GM12878 (cell line): Measurements from ENCODE around the gene KRTAP17-1. TPM values are rescaled to one million over a fixed set of nuclear protein-coding genes. Genes with fewer than 3 reads are reported as not detected.

Source experiments
- ATAC-seq: fragments of 200-7000 bp; cut with Tn5 transposase; 3 replicates; pipeline ENCODE4 v1.9.1; 2020; ENCODE audit warnings: mild to moderate bottlenecking, moderate library complexity
- BruUV-seq: library from RNA; stranded (reverse); fragments of 400-500 nt; replicated peaks from 2 replicates; lab custom pipeline; 2021; lab: Mats Ljungman, UMichigan
- CTCF ChIA-PET: fragments of 300-600 bp; sonication (Branson Sonifier 250); formaldehyde crosslinking; extraction: SDS; loops from one replicate; lab custom pipeline; 2021; ENCODE audit warnings: inconsistent platforms; lab: Yijun Ruan, JAX
- POLR2A ChIA-PET: fragments of 350-600 bp; formaldehyde crosslinking; extraction: SDS; loops from one replicate; lab custom pipeline; 2021; ENCODE audit warnings: inconsistent platforms; lab: Charles Lee
- RAD21 ChIA-PET: fragments of 300-600 bp; sonication (Branson Sonifier 250); formaldehyde crosslinking; loops from one replicate; lab custom pipeline; 2023; ENCODE audit warnings: antibody characterized with exemption; ENCODE audit not compliant: unreplicated experiment; lab: Charles Lee
- SMC1A ChIA-PET: fragments of 300-600 bp; sonication (Branson Sonifier 250); formaldehyde crosslinking; loops from one replicate; lab custom pipeline; 2023; ENCODE audit not compliant: unreplicated experiment, uncharacterized antibody; lab: Charles Lee
- DNase-seq: peaks from one replicate; pipeline ENCODE4 v3.0.0-alpha.2; 2011; ENCODE audit warnings: low read depth, low spot score
- FAIRE-seq: peaks from 3 replicates; lab custom pipeline; 2011; peaks lifted over from hg19 to GRCh38; lab: Jason Lieb, UNC
- H2AFZ ChIP-seq: 2 replicates; pipeline ENCODE4 v1.6.0; 2011; ENCODE audit warnings: low read depth, low read length, control low read depth; ENCODE audit not compliant: control insufficient read depth
- H3K27ac ChIP-seq: 2 replicates; pipeline ENCODE4 v1.5.1; 2011; ENCODE audit warnings: control low read depth; ENCODE audit not compliant: control insufficient read depth, insufficient read depth
- H3K27me3 ChIP-seq, 2 experiments: replicated peaks in 1 of 2; 2 replicates each; pipeline versions ENCODE4 v1.6.0 to v1.6.1; 2011; ENCODE audit warnings: low read length in 1 of 2; ENCODE audit not compliant: control insufficient read depth in 2 of 2, insufficient read depth in 2 of 2
- H3K36me3 ChIP-seq, 2 experiments: 2 replicates each; pipeline ENCODE4 v1.5.1; 2011; ENCODE audit warnings: low read length in 1 of 2; ENCODE audit not compliant: control insufficient read depth in 2 of 2, insufficient read depth in 2 of 2
- H3K4me1 ChIP-seq: 2 replicates; pipeline ENCODE4 v1.6.1; 2011; ENCODE audit warnings: mild to moderate bottlenecking, low read length, moderate library complexity, mixed read lengths; ENCODE audit not compliant: control insufficient read depth, insufficient read depth
- H3K4me2 ChIP-seq: 2 replicates; pipeline ENCODE4 v1.6.0; 2011; ENCODE audit warnings: control low read depth; ENCODE audit not compliant: control insufficient read depth, insufficient read depth
- H3K4me3 ChIP-seq: fragments of 200-600 bp; sonication (generic); 2 replicates; pipeline ENCODE4 v1.5.1; 2016
- H3K79me2 ChIP-seq: 2 replicates; pipeline ENCODE4 v1.6.0; 2011; ENCODE audit warnings: low read length; ENCODE audit not compliant: control insufficient read depth, insufficient read depth
- H3K9ac ChIP-seq: 2 replicates; pipeline ENCODE4 v1.8.0; 2011; ENCODE audit warnings: low read length, control low read depth, mixed read lengths; ENCODE audit not compliant: control insufficient read depth, insufficient read depth
- H3K9me3 ChIP-seq: replicated peaks from 3 replicates; pipeline ENCODE4 v1.5.1; 2011; ENCODE audit warnings: mild to moderate bottlenecking, low read length; ENCODE audit not compliant: control insufficient read depth, insufficient read depth
- H4K20me1 ChIP-seq: 2 replicates; pipeline ENCODE4 v1.6.0; 2011; ENCODE audit not compliant: control insufficient read depth, insufficient read depth
- RFX5 ChIP-seq: IDR thresholded peaks from 2 replicates; pipeline ENCODE4 v1.6.1; 2011; ENCODE audit warnings: low read depth, low read length, improper control_type of control experiment
- WGBS: methylation state at CpG from one replicate; pipeline ENCODE4 v1.1.6; 2016; ENCODE audit warnings: low lambda C conversion rate; ENCODE audit not compliant: insufficient replicate concordance, insufficient coverage; ENCODE audit errors: missing lambda C conversion rate; 5-methylcytosine and 5-hydroxymethylcytosine counted together
- in situ Hi-C: fragments of 300-500 bp; cut with MboI; formaldehyde crosslinking; loops from 9 replicates; pipeline ENCODE4 v1.14.3; 2018; ENCODE audit warnings: mixed read lengths
- intact Hi-C: fragments of 100-400 bp; cut with micrococcal nuclease; formaldehyde crosslinking; loops from one replicate; pipeline ENCODE4 v1.14.2; 2022; ENCODE audit not compliant: unreplicated experiment
- polyA plus RNA-seq, 11 experiments: library from polyadenylated mRNA; depleted of rRNA in 4 of 11; unstranded in 6 of 11; stranded (reverse) in 5 of 11; fragments of >200 nt; fragmentation: Nextera tagmentation in 4 of 11; fragmentation: Illumina TruSeq in 1 of 11; extraction: Ambion mirVana in 4 of 11; extraction: Trizol in 1 of 11; gene quantifications; 1 replicate in 1 of 11; 2 replicates in 10 of 11; pipeline versions ENCODE4 v1.2.1 to v1.2.3, GENCODE V29; 2011 to 2016; ENCODE audit warnings: inconsistent platforms in 2 of 11, missing spikeins in 2 of 11, low read depth in 1 of 11
- total RNA-seq, 4 experiments: library from RNA; depleted of rRNA in 3 of 4; stranded (reverse); fragments of >200 nt in 3 of 4; fragmentation: Illumina TruSeq in 1 of 4; extraction: Trizol in 1 of 4; gene quantifications; 2 replicates each; pipeline versions ENCODE4 v1.2.1 to v1.2.3, GENCODE V29; 2013 to 2021
- TF ChIP-seq, protein P1 (sequence below): IDR thresholded peaks from 2 replicates; pipeline ENCODE4 v1.6.1; 2012; ENCODE audit warnings: low read depth, low read length, improper control_type of control experiment
- TF ChIP-seq, protein P2 (sequence below): fragments of 450-650 bp; IDR thresholded peaks from 2 replicates; pipeline ENCODE4 v1.6.1; 2018; ENCODE audit warnings: borderline replicate concordance, mild to moderate bottlenecking; ENCODE audit not compliant: partially characterized antibody

Gene KRTAP17-1
- total and polyA plus RNA-seq, 10 of the 15 experiments (the other 5 are each of a cell fraction or from before 2014, with no cell fraction given), result 0.16 to 5.7 (median 0.17) TPM; not detected in 7

DNA sequence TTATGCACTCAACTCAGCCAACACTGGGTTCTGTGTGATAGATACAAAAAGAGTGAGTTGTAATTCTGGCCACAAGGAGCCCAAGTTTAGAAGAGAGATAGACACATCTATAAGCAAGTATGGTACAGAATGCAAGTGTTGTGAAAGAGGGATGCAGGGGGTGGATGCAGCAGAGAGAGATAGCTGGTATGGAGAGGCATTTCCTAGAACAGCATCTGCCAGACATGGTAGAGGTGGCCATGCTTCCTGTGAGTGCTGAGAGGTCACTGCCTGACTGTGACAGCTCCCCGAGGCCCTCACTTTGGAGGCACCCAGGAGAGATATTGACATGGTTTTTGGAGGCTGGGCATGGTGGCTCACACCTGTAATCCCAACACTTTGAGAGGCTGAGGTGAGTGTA is 4.4 kb downstream of the KRTAP17-1 start:
- CTCF ChIA-PET, result no interaction called here

More for the DNA sequence above, 4.4 kb downstream of the KRTAP17-1 start:
- intact Hi-C loops, result no loop called here
- TF ChIP-seq, protein P1, sequence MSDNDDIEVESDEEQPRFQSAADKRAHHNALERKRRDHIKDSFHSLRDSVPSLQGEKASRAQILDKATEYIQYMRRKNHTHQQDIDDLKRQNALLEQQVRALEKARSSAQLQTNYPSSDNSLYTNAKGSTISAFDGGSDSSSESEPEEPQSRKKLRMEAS, result no peak
- no peak for TF ChIP-seq RFX5
- TF ChIP-seq, protein P2, sequence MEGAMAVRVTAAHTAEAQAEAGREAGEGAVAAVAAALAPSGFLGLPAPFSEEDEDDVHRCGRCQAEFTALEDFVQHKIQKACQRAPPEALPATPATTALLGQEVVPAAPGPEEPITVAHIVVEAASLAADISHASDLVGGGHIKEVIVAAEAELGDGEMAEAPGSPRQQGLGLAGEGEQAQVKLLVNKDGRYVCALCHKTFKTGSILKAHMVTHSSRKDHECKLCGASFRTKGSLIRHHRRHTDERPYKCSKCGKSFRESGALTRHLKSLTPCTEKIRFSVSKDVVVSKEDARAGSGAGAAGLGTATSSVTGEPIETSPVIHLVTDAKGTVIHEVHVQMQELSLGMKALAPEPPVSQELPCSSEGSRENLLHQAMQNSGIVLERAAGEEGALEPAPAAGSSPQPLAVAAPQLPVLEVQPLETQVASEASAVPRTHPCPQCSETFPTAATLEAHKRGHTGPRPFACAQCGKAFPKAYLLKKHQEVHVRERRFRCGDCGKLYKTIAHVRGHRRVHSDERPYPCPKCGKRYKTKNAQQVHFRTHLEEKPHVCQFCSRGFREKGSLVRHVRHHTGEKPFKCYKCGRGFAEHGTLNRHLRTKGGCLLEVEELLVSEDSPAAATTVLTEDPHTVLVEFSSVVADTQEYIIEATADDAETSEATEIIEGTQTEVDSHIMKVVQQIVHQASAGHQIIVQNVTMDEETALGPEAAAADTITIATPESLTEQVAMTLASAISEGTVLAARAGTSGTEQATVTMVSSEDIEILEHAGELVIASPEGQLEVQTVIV, result no peak
- no peak overlapping the region for H3K27ac ChIP-seq
- no peaks in the 10 kb centered on the region for H3K79me2 ChIP-seq
- SMC1A ChIA-PET, result no interaction called here
- in situ Hi-C loops, result no loop called here
- DNase-seq (no peak), FAIRE-seq (no peak), ATAC-seq (no peak)
- H3K4me3 ChIP-seq, result no peak overlapping the region
- RAD21 ChIA-PET, result no interaction called here
- H3K36me3 ChIP-seq, result no peaks in the 10 kb centered on the region
- H3K9me3 ChIP-seq, result no peaks in the 10 kb centered on the region; the same call in 2 of the 3 replicates
- no peaks in the 10 kb centered on the region for H4K20me1 ChIP-seq
- H3K27me3 ChIP-seq, result peaks cover 3 to 4% of the 10 kb centered on the region in 2 experiments; a peak in 2 of 4 replicates
- BruUV-seq, result no TSS peak
- POLR2A ChIA-PET, result no interaction called here
- no peak overlapping the region for H3K4me2 ChIP-seq
- H2AFZ ChIP-seq, result no peak overlapping the region
- WGBS, result 12% methylated on average over 1 of the region's 1 CpG
- H3K9ac ChIP-seq, result no peak overlapping the region
- no peaks in the 10 kb centered on the region; the same call in 1 of the 2 replicates for H3K4me1 ChIP-seq
